WTC11 (cell line): Measurements from ENCODE around the gene SNIP1. TPM values are rescaled to one million over a fixed set of nuclear protein-coding genes. Genes with fewer than 3 reads are reported as not detected.

Source experiments
- ATAC-seq: fragments of 200-7000 bp; cut with Tn5 transposase; 2 replicates; pipeline ENCODE4 v1.10.0; 2021; ENCODE audit warnings: mild to moderate bottlenecking, moderate library complexity
- CTCF ChIA-PET: fragments of 300-600 bp; sonication (Branson Sonifier 250); formaldehyde crosslinking; loops from one replicate; lab custom pipeline; 2021; ENCODE audit warnings: antibody characterized with exemption; lab: Charles Lee
- POLR2A ChIA-PET: fragments of 350-600 bp; sonication (Branson Sonifier 250); formaldehyde crosslinking; loops from one replicate; lab custom pipeline; 2021; ENCODE audit warnings: antibody characterized with exemption; lab: Charles Lee
- DNase-seq: peaks from one replicate; pipeline ENCODE4 v3.0.0; 2021; ENCODE audit warnings: low spot score
- H3K27ac Mint-ChIP-seq: 2 replicates; pipeline ENCODE4 v1.8.0; 2021; ENCODE audit warnings: mixed read lengths
- H3K27me3 Mint-ChIP-seq: 2 replicates; pipeline ENCODE4 v1.8.0; 2021; ENCODE audit warnings: low read depth, mild to moderate bottlenecking, moderate library complexity, mixed read lengths
- H3K36me3 Mint-ChIP-seq: 2 replicates; pipeline ENCODE4 v1.8.0; 2021; ENCODE audit warnings: mixed read lengths
- H3K4me1 Mint-ChIP-seq: 2 replicates; pipeline ENCODE4 v1.8.0; 2022; ENCODE audit warnings: mixed read lengths
- H3K4me3 Mint-ChIP-seq: 2 replicates; pipeline ENCODE4 v1.8.0; 2021; ENCODE audit warnings: mild to moderate bottlenecking, moderate library complexity, mixed read lengths
- H3K9me3 Mint-ChIP-seq: 2 replicates; pipeline ENCODE4 v1.8.0; 2021; ENCODE audit warnings: mixed read lengths
- AFF4 ChIP-seq: sonication (generic); formaldehyde crosslinking; IDR thresholded peaks from 2 replicates; pipeline ENCODE4 v1.8.1; 2023; ENCODE audit warnings: mild to moderate bottlenecking, missing genetic modification reagents, borderline replicate concordance
- ARID4B ChIP-seq: sonication (generic); formaldehyde crosslinking; IDR thresholded peaks from 2 replicates; pipeline ENCODE4 v1.8.0; 2023; ENCODE audit warnings: missing genetic modification reagents, mild to moderate bottlenecking, borderline replicate concordance
- ATF1 ChIP-seq: sonication (generic); formaldehyde crosslinking; IDR thresholded peaks from 2 replicates; pipeline ENCODE4 v1.8.1; 2023; ENCODE audit warnings: mild to moderate bottlenecking, moderate library complexity, missing genetic modification reagents
- EMX1 ChIP-seq: fragments of 250-450 bp; sonication (Bioruptor Pico); IDR thresholded peaks from 2 replicates; pipeline ENCODE4 v1.8.0; 2021; ENCODE audit warnings: mild to moderate bottlenecking
- ESRRA ChIP-seq: sonication (generic); formaldehyde crosslinking; IDR thresholded peaks from 2 replicates; pipeline ENCODE4 v1.8.1; 2022; ENCODE audit warnings: mild to moderate bottlenecking, missing genetic modification reagents, borderline replicate concordance
- FOXK1 ChIP-seq: sonication (generic); formaldehyde crosslinking; IDR thresholded peaks from 2 replicates; pipeline ENCODE4 v1.8.0; 2022; ENCODE audit warnings: mild to moderate bottlenecking, moderate library complexity, missing genetic modification reagents
- FOXP1 ChIP-seq: sonication (generic); formaldehyde crosslinking; IDR thresholded peaks from 2 replicates; pipeline ENCODE4 v1.8.0; 2022; ENCODE audit warnings: missing genetic modification reagents, mild to moderate bottlenecking, moderate library complexity, borderline replicate concordance
- HMGXB4 ChIP-seq: sonication (generic); formaldehyde crosslinking; IDR thresholded peaks from 2 replicates; pipeline ENCODE4 v1.8.1; 2023; ENCODE audit warnings: mild to moderate bottlenecking, moderate library complexity, missing genetic modification reagents
- IRF1 ChIP-seq: sonication (generic); formaldehyde crosslinking; IDR thresholded peaks from 2 replicates; pipeline ENCODE4 v1.8.0; 2023; ENCODE audit warnings: missing genetic modification reagents
- MAX ChIP-seq: sonication (generic); formaldehyde crosslinking; IDR thresholded peaks from 2 replicates; pipeline ENCODE4 v1.8.0; 2022; ENCODE audit warnings: mild to moderate bottlenecking, missing genetic modification reagents
- PRRX2 ChIP-seq: fragments of 250-450 bp; sonication (Bioruptor Pico); IDR thresholded peaks from 2 replicates; pipeline ENCODE4 v1.8.0; 2021; ENCODE audit warnings: mild to moderate bottlenecking
- SOX15 ChIP-seq: fragments of 250-450 bp; sonication (Bioruptor Pico); IDR thresholded peaks from 2 replicates; pipeline ENCODE4 v1.9.0; 2021; ENCODE audit warnings: mild to moderate bottlenecking
- TEAD1 ChIP-seq: sonication (generic); formaldehyde crosslinking; IDR thresholded peaks from 2 replicates; pipeline ENCODE4 v1.8.0; 2022; ENCODE audit warnings: mild to moderate bottlenecking, missing genetic modification reagents
- TEAD4 ChIP-seq: sonication (generic); formaldehyde crosslinking; IDR thresholded peaks from 2 replicates; pipeline ENCODE4 v1.8.0; 2022; ENCODE audit warnings: mild to moderate bottlenecking, missing genetic modification reagents
- ZBTB43 ChIP-seq: sonication (generic); formaldehyde crosslinking; IDR thresholded peaks from 2 replicates; pipeline ENCODE4 v1.8.1; 2023; ENCODE audit warnings: mild to moderate bottlenecking, missing genetic modification reagents
- ZNF138 ChIP-seq: sonication (generic); formaldehyde crosslinking; conservative IDR thresholded peaks from 2 replicates; pipeline ENCODE4 v1.8.1; 2022; ENCODE audit warnings: mild to moderate bottlenecking, moderate library complexity, missing genetic modification reagents
- ZNF219 ChIP-seq: sonication (generic); formaldehyde crosslinking; IDR thresholded peaks from 2 replicates; pipeline ENCODE4 v1.8.0; 2023; ENCODE audit warnings: missing genetic modification reagents, mild to moderate bottlenecking, borderline replicate concordance
- ZNF532 ChIP-seq: fragments of 250-450 bp; sonication (Bioruptor Pico); IDR thresholded peaks from 2 replicates; pipeline ENCODE4 v1.9.0; 2021; ENCODE audit warnings: mild to moderate bottlenecking, borderline replicate concordance
- ZNF671 ChIP-seq: fragments of 250-450 bp; sonication (Bioruptor Pico); IDR thresholded peaks from 2 replicates; pipeline ENCODE4 v1.8.0; 2021; ENCODE audit warnings: mild to moderate bottlenecking
- total RNA-seq: library from RNA; stranded (reverse); gene quantifications from 3 replicates; pipeline ENCODE4 v1.2.3, GENCODE V29; 2021

The SNIP1 gene
- total RNA-seq, 1 experiment from 2014 or later, result 18.3 TPM

- TF ChIP-seq ZBTB43 (CRISPR knock-in tag) (no peak), FOXK1 (no peak)
Observed at GRCh38 chr1:37557402-37557801, 3.3 kb upstream of the SNIP1 start (continued).

GRCh38 chr1:37556712-37557196 is 2.7 kb upstream of the SNIP1 start, which contains the start of gene DNALI1:
DNALI1 (plus strand) TSS chr1:37556940; CDS start chr1:37556995, 55 bp downstream.
- Mint-ChIP-seq H3K4me1 (peaks cover 27% of the 10 kb centered on the region), H3K9me3 (peaks cover 9% of the 10 kb centered on the region; the same call in 1 of the 2 replicates), H3K36me3 (peaks cover 8% of the 10 kb centered on the region), H3K27me3 (no peaks in the 10 kb centered on the region; the same call in 1 of the 2 replicates), H3K4me3 (peak within 1 kb of the TSS; percentile 85), H3K27ac (peak within 1 kb of the TSS; percentile 89)
- DNase-seq (peak; percentile 96), ATAC-seq (peak; percentile 93)
- ChIA-PET POLR2A (interaction anchor here (0.6 to 1.0 kb wide), 3 partner anchors 22 to 61 kb away, joined by 3 to 5 read pairs (median 3); partner anchors contain the start of gene MEAF6), CTCF (interaction anchor here (0.9 to 1.8 kb wide), 6 partner anchors 42 to 303 kb away, joined by 3 to 7 read pairs (median 4); partner anchors contain the start of genes CDCA8 and MEAF6)
- TF ChIP-seq AFF4 (CRISPR knock-in tag) (no peak), MAX (CRISPR knock-in tag) (peak; percentile 78), TEAD4 (no peak), ZNF138 (CRISPR knock-in tag) (no peak), EMX1 (no peak), TEAD1 (no peak), SOX15 (CRISPR knock-in tag) (no peak), HMGXB4 (CRISPR knock-in tag) (no peak), ATF1 (CRISPR knock-in tag) (no peak), ZNF532 (CRISPR knock-in tag) (0 out of 2 replicates have a peak, but pooled peaks have one; percentile 39), ZNF671 (no peak), IRF1 (CRISPR knock-in tag) (no peak), ZNF219 (CRISPR knock-in tag) (no peak), PRRX2 (CRISPR knock-in tag) (no peak), ESRRA (CRISPR knock-in tag) (no peak), ARID4B (CRISPR knock-in tag) (0 out of 2 replicates have a peak, but pooled peaks have one; percentile 28), FOXP1 (CRISPR knock-in tag) (0 out of 2 replicates have a peak, but pooled peaks have one; percentile 25)
